Mucosa of stomach (tissue), 1 donor: ENCODE measurements around the gene CRNN.

Source experiments
- H3K27me3 ChIP-seq: one replicate; pipeline ENCODE4 v1.7.0; 2013; ENCODE audit warnings: mild to moderate bottlenecking, low read length; ENCODE audit not compliant: control insufficient read depth, insufficient read depth
- H3K36me3 ChIP-seq: one replicate; pipeline ENCODE4 v1.7.0; 2013; ENCODE audit warnings: low read length; ENCODE audit not compliant: control insufficient read depth, insufficient read depth
- H3K4me1 ChIP-seq: one replicate; pipeline ENCODE4 v1.7.0; 2013; ENCODE audit warnings: mild to moderate bottlenecking, low read length; ENCODE audit not compliant: control insufficient read depth, insufficient read depth
- H3K4me3 ChIP-seq: one replicate; pipeline ENCODE4 v1.7.0; 2013; ENCODE audit warnings: low read length
- H3K9ac ChIP-seq: one replicate; pipeline ENCODE4 v1.7.0; 2013; ENCODE audit warnings: mild to moderate bottlenecking, low read length, moderate library complexity
- H3K9me3 ChIP-seq: one replicate; pipeline ENCODE4 v1.7.0; 2013; ENCODE audit warnings: mild to moderate bottlenecking, low read length, moderate library complexity; ENCODE audit not compliant: control insufficient read depth
- donor health status: Pancreatic carcinoma.

Gene CRNN

DNA sequence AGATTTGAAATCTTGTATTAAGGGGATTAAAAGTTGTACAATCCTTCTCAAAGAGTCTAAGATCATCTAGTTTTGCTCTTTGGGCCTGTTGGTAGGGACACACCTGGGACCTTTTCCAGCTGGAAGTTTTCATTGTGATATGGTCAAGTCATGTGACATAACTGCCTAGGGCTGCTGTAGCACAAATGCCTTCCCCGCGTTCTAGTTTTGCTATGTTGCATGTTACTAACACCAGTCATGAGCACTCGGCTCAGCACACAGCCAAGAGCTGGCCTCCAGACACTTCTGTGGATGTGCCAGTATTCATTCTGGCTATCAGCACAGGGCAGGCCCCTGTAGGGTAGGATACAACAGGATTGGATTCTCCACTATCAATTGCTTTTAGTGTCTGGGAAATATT lies 39.6 kb downstream of the CRNN start:
- Histone ChIP-seq H3K4me3 (no peak overlapping the region), H3K36me3 (no peaks in the 10 kb centered on the region), H3K4me1 (no peaks in the 10 kb centered on the region), H3K9me3 (no peaks in the 10 kb centered on the region), H3K9ac (no peak overlapping the region), H3K27me3 (peaks cover 3% of the 10 kb centered on the region)

DNA sequence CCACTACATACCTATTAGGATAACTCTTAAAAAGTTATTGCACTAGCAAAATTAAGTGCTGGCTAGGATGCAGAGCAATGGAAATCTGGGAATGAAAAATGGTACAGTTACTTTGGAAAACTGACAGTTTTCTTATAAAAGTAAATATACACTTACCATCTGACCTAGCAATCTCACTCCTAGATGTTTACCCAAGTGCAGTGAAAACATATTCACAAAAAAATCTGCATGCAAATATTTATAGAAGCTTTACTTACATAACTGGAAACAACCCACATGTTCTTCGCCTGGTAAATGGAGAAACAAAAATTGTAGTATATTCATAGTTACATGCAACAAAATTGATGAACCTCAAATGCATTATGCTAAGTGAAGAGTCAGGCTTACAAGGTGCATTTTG lies 41.4 kb downstream of the CRNN start:
- Histone ChIP-seq H3K27me3 (peaks cover 3% of the 10 kb centered on the region), H3K4me1 (no peaks in the 10 kb centered on the region), H3K9me3 (no peaks in the 10 kb centered on the region), H3K4me3 (no peak overlapping the region), H3K36me3 (no peaks in the 10 kb centered on the region), H3K9ac (no peak overlapping the region)

DNA sequence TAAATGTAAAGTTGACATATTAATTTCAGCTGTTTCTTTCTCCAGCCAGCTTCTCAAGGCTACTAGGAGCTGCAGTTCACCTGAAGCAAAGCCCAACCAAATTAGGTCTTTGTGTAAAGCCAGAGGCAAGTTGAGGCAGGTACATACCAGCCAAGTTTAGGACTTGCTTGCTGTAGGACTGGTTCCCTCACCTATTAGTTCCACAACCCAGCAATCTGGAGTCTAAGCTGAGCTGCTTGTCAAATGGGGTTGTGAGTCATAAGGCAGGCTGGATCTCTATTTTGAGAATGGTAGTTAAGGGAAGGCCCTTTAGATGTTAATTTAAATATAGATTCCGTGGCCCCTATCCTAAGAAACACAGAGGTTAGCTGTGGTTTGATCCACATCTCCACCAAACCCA lies 46.6 kb downstream of the CRNN start:
- Histone ChIP-seq H3K9me3 (no peaks in the 10 kb centered on the region), H3K27me3 (no peaks in the 10 kb centered on the region), H3K9ac (no peak overlapping the region), H3K36me3 (no peaks in the 10 kb centered on the region), H3K4me3 (no peak overlapping the region), H3K4me1 (no peaks in the 10 kb centered on the region)

DNA sequence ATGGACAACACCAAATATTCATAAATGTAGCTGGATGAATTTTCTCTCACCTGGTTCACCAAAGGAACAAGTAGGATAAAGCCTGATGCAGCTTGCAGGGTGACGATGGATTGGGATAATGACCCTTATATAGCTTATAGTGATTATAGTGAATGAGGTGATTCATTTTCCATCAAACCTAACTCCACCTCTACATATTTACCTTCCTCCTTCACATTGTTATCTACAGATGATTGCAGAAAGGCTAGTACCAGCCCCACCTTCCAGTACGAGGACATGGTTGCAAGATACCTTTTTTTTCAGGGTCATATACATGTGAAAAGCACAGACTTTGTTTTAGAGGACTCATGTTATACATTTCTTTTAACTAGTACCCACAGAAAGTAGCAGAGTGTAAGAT lies 54.2 kb downstream of the CRNN start, which contains the start of gene FLG2:
Gene FLG2, minus strand, starts transcription at position 101 of the 400 bp plus-strand sequence. CDS start 1,122 bp downstream, outside the sequence.
- peaks cover 20% of the 10 kb centered on the region for H3K4me1 ChIP-seq

More for the DNA sequence above, 54.2 kb downstream of the CRNN start, which contains the start of gene FLG2:
- Histone ChIP-seq H3K9me3 (no peaks in the 10 kb centered on the region), H3K27me3 (no peaks in the 10 kb centered on the region), H3K9ac (no peak within 1 kb of the TSS), H3K4me3 (no peak within 1 kb of the TSS), H3K36me3 (no peaks in the 10 kb centered on the region)
